Epithelial cell of proximal tubule (primary cell): ENCODE measurements around the gene RABL3. TPM values are rescaled to one million over a fixed set of nuclear protein-coding genes. Genes with fewer than 3 reads are reported as not detected.
A peak's percentile ranks its signal among the peaks of the same experiment; 100 is the strongest.
"Not testable (repeated sequence)": the region's sequence is repeated elsewhere in the genome, so short reads cannot be mapped to it uniquely, and the experiment has no call there.

Experiments used
- DNase-seq: peaks from one replicate; pipeline ENCODE4 v3.0.0-alpha.2; 2011; ENCODE audit warnings: low read depth
- H3K4me3 ChIP-seq: 2 replicates; pipeline ENCODE4 v1.5.1; 2011; ENCODE audit warnings: low read depth, mild to moderate bottlenecking, low read length
- CTCF ChIP-seq: conservative IDR thresholded peaks from 2 replicates; pipeline ENCODE4 v1.5.1; 2012; ENCODE audit warnings: low read depth, mild to moderate bottlenecking, low read length
- total RNA-seq: library from RNA; depleted of rRNA; stranded (reverse); fragments of >200 nt; gene quantifications from 2 replicates; pipeline ENCODE4 v1.2.3, GENCODE V29; 2015

The RABL3 gene
- 8.8 and 14.5 TPM in 2 replicates for total RNA-seq

GRCh38 chr3:120742198-120742848 lies at the start of gene RABL3, which contains the start of gene GTF2E1:
RABL3 (minus strand) TSS chr3:120742516; CDS start chr3:120742507, 9 bp downstream.
GTF2E1 (plus strand) TSS chr3:120742744; CDS start chr3:120750553, 7,809 bp downstream.
- TF ChIP-seq CTCF: no peak
- H3K4me3 ChIP-seq: peak within 1 kb of the TSS; percentile 99
- peak; percentile 99 for DNase-seq

- no peak for TF ChIP-seq CTCF
- no peak for DNase-seq
- no peak overlapping the region for H3K4me3 ChIP-seq
These were observed 49.6 kb upstream of the RABL3 start for GRCh38 chr3:120791913-120792312.

GRCh38 chr3:120791010-120791409 lies 48.7 kb upstream of the RABL3 start:
- no peak for TF ChIP-seq CTCF
- no peak for DNase-seq
- H3K4me3 ChIP-seq: no peak overlapping the region

- H3K4me3 ChIP-seq, DNase-seq: not testable (repeated sequence)
These were observed 43.5 kb upstream of the RABL3 start for GRCh38 chr3:120785832-120786231.

- no peak for TF ChIP-seq CTCF
- no peak for DNase-seq
- no peak overlapping the region for H3K4me3 ChIP-seq
These were observed 38.7 kb upstream of the RABL3 start for GRCh38 chr3:120780977-120781376.

GRCh38 chr3:120778776-120779175 lies 36.5 kb upstream of the RABL3 start:
- TF ChIP-seq CTCF: no peak
- no peak overlapping the region for H3K4me3 ChIP-seq
- no peak for DNase-seq

- no peak for TF ChIP-seq CTCF
- H3K4me3 ChIP-seq: no peak overlapping the region
- no peak for DNase-seq
These were observed 33.1 kb upstream of the RABL3 start for GRCh38 chr3:120775411-120775810.
